SK-N-MC (cell line): ENCODE results near the gene RER1.
"Not testable (repeated sequence)": the region's sequence is repeated elsewhere in the genome, so short reads cannot be mapped to it uniquely, and the experiment has no call there.

Experiments used
- EZH2 ChIP-seq: fragments of 200-600 bp; sonication (generic); IDR thresholded peaks from one replicate; pipeline ENCODE4 v1.6.1; 2017; ENCODE audit warnings: antibody characterized with exemption
- FOXP2 ChIP-seq: optimal IDR thresholded peaks from 2 replicates; pipeline ENCODE3; 2011; ENCODE audit warnings: mild to moderate bottlenecking, moderate library complexity; ENCODE audit not compliant: insufficient read depth; ENCODE audit errors: extremely low read length, control extremely low read depth
- POLR2AphosphoS5 ChIP-seq: IDR thresholded peaks from 2 replicates; pipeline ENCODE4 v1.6.1; 2012; ENCODE audit warnings: mild to moderate bottlenecking, low read depth, low read length, borderline replicate concordance

- not testable (repeated sequence) for TF ChIP-seq EZH2, POLR2AphosphoS5, FOXP2
Observed at GRCh38 chr1:2440346-2440745, 48.7 kb downstream of the RER1 start.
